H1 (cell line): ENCODE data around the gene ACTL9. TPM values are rescaled to one million over a fixed set of nuclear protein-coding genes. Genes with fewer than 3 reads are reported as not detected.

Experiments used
- CTBP2 ChIP-seq: IDR thresholded peaks from 2 replicates; pipeline ENCODE4 v1.7.0; 2011; ENCODE audit warnings: borderline replicate concordance, mild to moderate bottlenecking, moderate library complexity, mixed read lengths, low read length; ENCODE audit not compliant: insufficient read depth, insufficient read length
- GTF2F1 ChIP-seq: IDR thresholded peaks from 2 replicates; pipeline ENCODE4 v1.6.1; 2012; ENCODE audit warnings: low read depth, low read length, improper control_type of control experiment, borderline replicate concordance
- HDAC6 ChIP-seq: IDR thresholded peaks from one replicate; pipeline ENCODE4 v1.7.1; 2012; ENCODE audit warnings: low read depth, mild to moderate bottlenecking, inconsistent platforms, low read length, moderate library complexity
- KDM5A ChIP-seq: fragments of 200-600 bp; IDR thresholded peaks from 2 replicates; pipeline ENCODE4 v1.7.1; 2012; ENCODE audit warnings: mild to moderate bottlenecking, low read length, inconsistent platforms, mixed read lengths
- MAFK ChIP-seq: IDR thresholded peaks from 2 replicates; pipeline ENCODE4 v1.6.1; 2012; ENCODE audit warnings: low read depth, mild to moderate bottlenecking, improper control_type of control experiment, low read length
- SIN3A ChIP-seq, 2 experiments: IDR thresholded peaks in 1 of 2; conservative IDR thresholded peaks in 1 of 2; 2 replicates each; pipeline ENCODE4 v1.6.1; 2011 to 2012; ENCODE audit warnings: low read length in 2 of 2, improper control_type of control experiment in 1 of 2, low read depth in 1 of 2, mild to moderate bottlenecking in 1 of 2
- TAF1 ChIP-seq: IDR thresholded peaks from 2 replicates; pipeline ENCODE4 v1.6.1; 2011; ENCODE audit warnings: mild to moderate bottlenecking, low read depth, low read length
- polyA plus RNA-seq, 7 experiments: library from polyadenylated mRNA; depleted of rRNA in 3 of 7; stranded (reverse) in 5 of 7; unstranded in 2 of 7; fragments of >200 nt in 5 of 7; fragments of 200-250 nt in 2 of 7; gene quantifications; 1 replicate in 5 of 7; 2 replicates in 1 of 7; 4 replicates in 1 of 7; pipeline versions ENCODE4 v1.2.1 to v1.2.3, GENCODE V29; 2011 to 2013; ENCODE audit warnings: missing spikeins in 2 of 7, mixed read lengths in 2 of 7
- total RNA-seq: library from RNA; stranded (reverse); fragmentation: NEBNext Ultra II Directional; extraction: Animal tissue kit (Norgen Biotek cat#: 25700); gene quantifications from 2 replicates; pipeline ENCODE4 v1.2.1, GENCODE V29; 2021
- TF ChIP-seq, protein P1 (sequence below), 3 experiments: IDR thresholded peaks; 1 replicate in 2 of 3; 2 replicates in 1 of 3; pipeline versions ENCODE4 v1.5.1 to v1.6.1; 2011; ENCODE audit warnings: low read length in 3 of 3, mild to moderate bottlenecking in 3 of 3, inconsistent platforms in 2 of 3, low read depth in 1 of 3, moderate library complexity in 1 of 3; ENCODE audit not compliant: insufficient read depth in 1 of 3; ENCODE audit errors: control extremely low read depth in 1 of 3

The ACTL9 gene
- total and polyA plus RNA-seq, 2 of the 8 experiments (the other 6 are each of a cell fraction or from before 2014, with no cell fraction given), result not detected

DNA sequence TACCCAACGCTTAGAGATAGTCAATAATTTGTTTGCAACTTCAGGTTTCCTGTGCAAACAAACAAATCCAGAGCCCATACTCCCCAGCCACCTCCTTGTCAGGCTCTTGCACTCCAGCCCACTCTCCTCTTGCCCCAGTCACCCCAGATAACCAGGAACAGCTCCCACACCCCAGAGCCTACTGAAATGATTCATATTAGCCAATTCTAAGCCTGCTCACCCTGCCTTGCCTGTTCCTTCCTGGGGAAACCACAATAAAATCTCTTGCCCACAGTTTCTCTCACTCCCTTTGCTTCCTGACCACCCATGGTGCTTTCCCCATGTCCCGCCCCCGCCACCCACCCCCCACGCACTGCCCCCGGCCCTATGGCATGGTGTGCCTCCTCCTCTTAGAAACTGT, 3.8 kb upstream of the ACTL9 start (continued):
- TF ChIP-seq, protein P1, sequence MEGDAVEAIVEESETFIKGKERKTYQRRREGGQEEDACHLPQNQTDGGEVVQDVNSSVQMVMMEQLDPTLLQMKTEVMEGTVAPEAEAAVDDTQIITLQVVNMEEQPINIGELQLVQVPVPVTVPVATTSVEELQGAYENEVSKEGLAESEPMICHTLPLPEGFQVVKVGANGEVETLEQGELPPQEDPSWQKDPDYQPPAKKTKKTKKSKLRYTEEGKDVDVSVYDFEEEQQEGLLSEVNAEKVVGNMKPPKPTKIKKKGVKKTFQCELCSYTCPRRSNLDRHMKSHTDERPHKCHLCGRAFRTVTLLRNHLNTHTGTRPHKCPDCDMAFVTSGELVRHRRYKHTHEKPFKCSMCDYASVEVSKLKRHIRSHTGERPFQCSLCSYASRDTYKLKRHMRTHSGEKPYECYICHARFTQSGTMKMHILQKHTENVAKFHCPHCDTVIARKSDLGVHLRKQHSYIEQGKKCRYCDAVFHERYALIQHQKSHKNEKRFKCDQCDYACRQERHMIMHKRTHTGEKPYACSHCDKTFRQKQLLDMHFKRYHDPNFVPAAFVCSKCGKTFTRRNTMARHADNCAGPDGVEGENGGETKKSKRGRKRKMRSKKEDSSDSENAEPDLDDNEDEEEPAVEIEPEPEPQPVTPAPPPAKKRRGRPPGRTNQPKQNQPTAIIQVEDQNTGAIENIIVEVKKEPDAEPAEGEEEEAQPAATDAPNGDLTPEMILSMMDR (IDR thresholded peaks at IDR 0.05; ENCODE audit: control extremely low read depth in 1 of 3, insufficient read depth in 1 of 3, low read depth in 1 of 3, low read length in 3 of 3), result no peak
- TF ChIP-seq MAFK (no peak), HDAC6 (no peak), TAF1 (no peak), GTF2F1 (no peak), SIN3A (conservative IDR thresholded peaks at IDR 0.05 in 1 of 2, IDR thresholded peaks at IDR 0.05 in 1 of 2; ENCODE audit: low read depth in 1 of 2, low read length in 2 of 2) (no peak), CTBP2 (no peak), KDM5A (no peak)
